Right lobe of liver (tissue), 4 donors: Measurements from ENCODE around the gene OSM.

Experiments used
- CTCF ChIP-seq, 4 donors: fragments of 200-600 bp in 3 of 4; fragments of 450-650 bp in 1 of 4; IDR thresholded peaks; one replicate each; pipeline versions ENCODE4 v1.5.1 to v1.8.0; 2016 to 2022; ENCODE audit warnings: antibody characterized with exemption in 4 of 4, mild to moderate bottlenecking in 2 of 4
- POLR2A ChIP-seq: fragments of 450-650 bp; IDR thresholded peaks from one replicate; pipeline ENCODE4 v1.6.1; 2017; ENCODE audit warnings: antibody characterized with exemption, mild to moderate bottlenecking
- donor health status: DM: no; HTN: no; CAD: no.
- donor health status: DM: no; HTN: no; CAD: no.
- donor health status: DM: no; HTN: yes; CAD: no.

GRCh38 chr22:30214703-30215407, 51.8 kb downstream of the OSM start:
- TF ChIP-seq CTCF (IDR thresholded peaks at IDR 0.05) (no peak), POLR2A (no peak)
